ENCODE results near the gene APOM. TPM values are rescaled to one million over a fixed set of nuclear protein-coding genes. Genes with fewer than 3 reads are reported as not detected.

Gene APOM
- total RNA-seq, 4 donors from 2014 or later: 1.8 to 7.9 (median 2.4) TPM

DNA sequence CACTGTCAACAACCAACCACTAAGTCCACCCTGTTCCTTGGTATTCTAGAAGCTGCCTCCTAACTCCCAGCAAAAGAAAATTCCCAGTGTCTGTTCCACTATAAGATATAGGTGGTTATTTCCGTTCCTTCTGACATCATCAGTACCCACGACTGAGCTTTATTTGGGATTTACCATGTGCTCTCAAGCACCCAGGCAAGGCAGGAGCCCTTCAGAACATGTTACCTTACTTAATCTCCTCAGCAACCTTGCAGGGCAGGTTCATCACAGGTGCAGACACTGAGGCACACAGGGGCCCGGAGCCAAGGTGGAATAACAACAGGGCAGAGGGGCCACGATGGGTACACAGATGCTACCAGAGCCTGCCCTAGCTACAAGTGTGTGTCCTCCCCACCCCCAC is 36.7 kb downstream of the APOM start:
- intact Hi-C loops (cut with DNase I; ENCODE audit: low total_unique reads) (no loop called here), in situ Hi-C loops (cut with MboI; ENCODE audit: low sequenced_read_pairs in 4 of 4) (loop anchor here in 1 of 4 donors (25.0 kb wide), 1 partner anchor 270 kb away; the partner anchor contains the start of genes DXO, NELFE and SKIC2)
- TF ChIP-seq POLR2A (IDR thresholded peaks at IDR 0.05): no peak
- TF ChIP-seq, protein P1, sequence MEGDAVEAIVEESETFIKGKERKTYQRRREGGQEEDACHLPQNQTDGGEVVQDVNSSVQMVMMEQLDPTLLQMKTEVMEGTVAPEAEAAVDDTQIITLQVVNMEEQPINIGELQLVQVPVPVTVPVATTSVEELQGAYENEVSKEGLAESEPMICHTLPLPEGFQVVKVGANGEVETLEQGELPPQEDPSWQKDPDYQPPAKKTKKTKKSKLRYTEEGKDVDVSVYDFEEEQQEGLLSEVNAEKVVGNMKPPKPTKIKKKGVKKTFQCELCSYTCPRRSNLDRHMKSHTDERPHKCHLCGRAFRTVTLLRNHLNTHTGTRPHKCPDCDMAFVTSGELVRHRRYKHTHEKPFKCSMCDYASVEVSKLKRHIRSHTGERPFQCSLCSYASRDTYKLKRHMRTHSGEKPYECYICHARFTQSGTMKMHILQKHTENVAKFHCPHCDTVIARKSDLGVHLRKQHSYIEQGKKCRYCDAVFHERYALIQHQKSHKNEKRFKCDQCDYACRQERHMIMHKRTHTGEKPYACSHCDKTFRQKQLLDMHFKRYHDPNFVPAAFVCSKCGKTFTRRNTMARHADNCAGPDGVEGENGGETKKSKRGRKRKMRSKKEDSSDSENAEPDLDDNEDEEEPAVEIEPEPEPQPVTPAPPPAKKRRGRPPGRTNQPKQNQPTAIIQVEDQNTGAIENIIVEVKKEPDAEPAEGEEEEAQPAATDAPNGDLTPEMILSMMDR (IDR thresholded peaks at IDR 0.05 in 4 of 5, conservative IDR thresholded peaks at IDR 0.05 in 1 of 5): no peak

GRCh38 chr6:31692886-31693285 is 37.2 kb downstream of the APOM start:
- no peaks in the 10 kb centered on the region for H3K27me3 ChIP-seq
- TF ChIP-seq POLR2A (IDR thresholded peaks at IDR 0.05): no peak
- TF ChIP-seq, protein P1 (IDR thresholded peaks at IDR 0.05 in 4 of 5, conservative IDR thresholded peaks at IDR 0.05 in 1 of 5): no peak
- H3K27ac ChIP-seq: no peak overlapping the region
- ATAC-seq: no peak
- H3K4me1 ChIP-seq: peaks cover 0 to 7% of the 10 kb centered on the region in 2 donors
- H3K36me3 ChIP-seq: peaks cover 0 to 94% of the 10 kb centered on the region in 2 donors
- H3K4me3 ChIP-seq: no peak overlapping the region
- in situ Hi-C loops (cut with MboI; ENCODE audit: low sequenced_read_pairs in 4 of 4): loop anchor here in 1 of 4 donors (25.0 kb wide), 1 partner anchor 269 kb away; the partner anchor contains the start of genes DXO, NELFE and SKIC2
- H3K9me3 ChIP-seq: no peaks in the 10 kb centered on the region
- intact Hi-C loops (cut with DNase I; ENCODE audit: low total_unique reads): no loop called here
- no peak for DNase-seq

More for the DNA sequence above, 36.7 kb downstream of the APOM start:
- no peak overlapping the region for H3K4me3 ChIP-seq
- H3K4me1 ChIP-seq: peaks cover 0 to 3% of the 10 kb centered on the region in 2 donors
- no peaks in the 10 kb centered on the region for H3K27me3 ChIP-seq
- no peak overlapping the region for H3K27ac ChIP-seq
- peaks cover 0 to 99% of the 10 kb centered on the region in 2 donors for H3K36me3 ChIP-seq
- ATAC-seq (no peak), DNase-seq (no peak)
- no peaks in the 10 kb centered on the region for H3K9me3 ChIP-seq

DNA sequence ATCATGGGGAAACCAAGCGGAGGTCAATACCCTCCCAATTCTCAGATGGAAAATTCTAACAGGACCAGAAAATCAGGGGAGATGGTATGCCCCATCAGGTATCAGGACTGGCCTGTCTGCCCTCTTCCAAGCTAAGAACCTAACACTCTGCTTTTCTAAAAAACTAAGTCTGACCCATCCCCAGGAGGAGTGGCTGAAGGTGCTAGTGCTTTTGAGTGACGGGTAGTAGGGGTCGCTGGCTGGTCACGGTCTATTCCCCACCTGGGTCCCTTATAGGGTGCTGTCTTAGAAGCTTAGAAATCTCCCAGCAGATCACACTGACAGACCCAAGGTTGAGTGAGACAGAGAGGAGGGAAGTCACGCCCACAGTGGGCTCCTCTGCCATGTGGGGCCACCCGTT is 37.8 kb downstream of the APOM start:
- Histone ChIP-seq H3K36me3 (peaks cover 0 to 87% of the 10 kb centered on the region in 2 donors), H3K27ac (no peak overlapping the region), H3K4me3 (no peak overlapping the region), H3K27me3 (no peaks in the 10 kb centered on the region), H3K4me1 (peaks cover 0 to 13% of the 10 kb centered on the region in 2 donors), H3K9me3 (no peaks in the 10 kb centered on the region)
- DNase-seq (no peak), ATAC-seq (no peak)
- TF ChIP-seq, protein P1 (IDR thresholded peaks at IDR 0.05 in 4 of 5, conservative IDR thresholded peaks at IDR 0.05 in 1 of 5): no peak
- TF ChIP-seq POLR2A (IDR thresholded peaks at IDR 0.05): no peak
- in situ Hi-C loops (cut with MboI; ENCODE audit: low sequenced_read_pairs in 4 of 4): loop anchor here in 1 of 4 donors (25.0 kb wide), 1 partner anchor 269 kb away; the partner anchor contains the start of genes DXO, NELFE and SKIC2
- intact Hi-C loops (cut with DNase I; ENCODE audit: low total_unique reads): no loop called here

DNA sequence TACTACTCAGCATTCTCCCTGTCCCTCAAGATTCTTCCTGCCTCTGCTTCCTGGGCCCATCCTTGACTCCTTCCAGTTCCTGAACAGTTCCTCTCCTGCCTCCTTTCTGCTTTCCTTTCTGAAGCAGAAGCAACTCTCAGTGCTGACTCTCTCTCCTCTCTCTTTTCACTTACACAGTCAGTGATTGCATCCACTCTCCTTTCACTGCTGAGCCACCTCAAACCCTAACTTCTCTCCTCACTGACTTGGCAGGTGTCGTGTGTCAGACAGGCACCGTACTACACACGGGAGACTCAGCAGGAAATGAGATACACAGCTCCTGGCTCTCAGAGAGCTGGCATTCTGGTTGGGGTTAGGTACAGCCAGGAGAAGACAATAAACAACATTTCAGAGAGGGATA is 41.9 kb downstream of the APOM start:
- Histone ChIP-seq H3K4me3 (no peak overlapping the region), H3K4me1 (peaks cover 19 to 37% of the 10 kb centered on the region in 2 donors), H3K27me3 (no peaks in the 10 kb centered on the region), H3K27ac (peak overlapping the region in 1 of 4 donors; percentile 4), H3K36me3 (peaks cover 0 to 59% of the 10 kb centered on the region in 2 donors), H3K9me3 (no peaks in the 10 kb centered on the region)
- in situ Hi-C loops (cut with MboI; ENCODE audit: low sequenced_read_pairs in 4 of 4): loop anchor here in 1 of 4 donors (25.0 kb wide), 1 partner anchor 265 kb away; the partner anchor contains the start of genes DXO, NELFE and SKIC2
- TF ChIP-seq, protein P1 (IDR thresholded peaks at IDR 0.05 in 4 of 5, conservative IDR thresholded peaks at IDR 0.05 in 1 of 5): no peak
- TF ChIP-seq POLR2A (IDR thresholded peaks at IDR 0.05): no peak
- no peak for DNase-seq
- intact Hi-C loops (cut with DNase I; ENCODE audit: low total_unique reads): no loop called here
- ATAC-seq: no peak
